Adrenal gland (tissue), 5 donors: Measurements from ENCODE around the gene FBXO10.

Experiments
- CTCF ChIP-seq, 6 experiments: fragments of 450-650 bp in 4 of 6; fragments of 200-600 bp in 2 of 6; sonication (generic) in 1 of 6; IDR thresholded peaks; 1 replicate in 5 of 6; 2 replicates in 1 of 6; pipeline versions ENCODE4 v1.5.1 to v1.8.0; 2016 to 2021; ENCODE audit warnings: antibody characterized with exemption in 6 of 6, mild to moderate bottlenecking in 2 of 6, moderate library complexity in 1 of 6
- POLR2A ChIP-seq, 2 donors: fragments of 450-650 bp; IDR thresholded peaks; one replicate each; pipeline ENCODE4 v1.6.1; 2017; ENCODE audit warnings: antibody characterized with exemption in 2 of 2, mild to moderate bottlenecking in 2 of 2, moderate library complexity in 1 of 2
- donor health status: DM: no; HTN: no; CAD: no.

GRCh38 chr9:37534901-37535300, 41.3 kb downstream of the FBXO10 start:
- TF ChIP-seq CTCF (IDR thresholded peaks at IDR 0.05) (no peak), POLR2A (IDR thresholded peaks at IDR 0.05) (no peak)
